A673 (cell line): ENCODE data around the gene MAP2K5. TPM values are rescaled to one million over a fixed set of nuclear protein-coding genes. Genes with fewer than 3 reads are reported as not detected.

ENCODE experiments used
- BruUV-seq: library from RNA; stranded (reverse); fragments of 400-500 nt; replicated peaks from 2 replicates; lab custom pipeline; 2021; lab: Mats Ljungman, UMichigan
- CTCF ChIA-PET: fragments of 300-600 bp; sonication (Branson Sonifier 250); formaldehyde crosslinking; loops from one replicate; lab custom pipeline; 2022; ENCODE audit warnings: antibody characterized with exemption; lab: Charles Lee
- POLR2A ChIA-PET: fragments of 300-600 bp; sonication (Branson Sonifier 250); formaldehyde crosslinking; loops from one replicate; lab custom pipeline; 2022; ENCODE audit warnings: antibody characterized with exemption; ENCODE audit not compliant: low non-redundant PET; lab: Charles Lee
- DNase-seq: peaks from one replicate; pipeline ENCODE4 v3.0.0-alpha.2; 2015; ENCODE audit warnings: low spot score
- H3K27ac ChIP-seq: fragments of 200-600 bp; sonication (generic); 2 replicates; pipeline ENCODE4 v1.5.1; 2016; ENCODE audit warnings: mixed run types, low read depth, mild to moderate bottlenecking, mixed read lengths, antibody characterized with exemption, low read length; ENCODE audit not compliant: poor library complexity, severe bottlenecking
- H3K27me3 ChIP-seq: fragments of 200-600 bp; sonication (generic); replicated peaks from 2 replicates; pipeline ENCODE4 v1.6.1; 2017; ENCODE audit warnings: mixed run types, low read depth, mild to moderate bottlenecking, mixed read lengths, antibody characterized with exemption, low read length; ENCODE audit not compliant: insufficient read depth, poor library complexity
- H3K36me3 ChIP-seq: fragments of 200-600 bp; sonication (generic); 2 replicates; pipeline ENCODE4 v1.6.1; 2016; ENCODE audit warnings: mixed run types, mild to moderate bottlenecking, mixed read lengths, antibody characterized with exemption, low read length; ENCODE audit not compliant: insufficient read depth, poor library complexity, severe bottlenecking
- H3K4me1 ChIP-seq: fragments of 200-600 bp; sonication (generic); 2 replicates; pipeline ENCODE4 v1.6.1; 2017; ENCODE audit warnings: mixed run types, mild to moderate bottlenecking, mixed read lengths, antibody characterized with exemption, low read length; ENCODE audit not compliant: insufficient read depth, poor library complexity, severe bottlenecking
- H3K4me3 ChIP-seq: fragments of 200-600 bp; sonication (generic); 2 replicates; pipeline ENCODE4 v1.5.1; 2016; ENCODE audit warnings: low read depth, mixed run types, mild to moderate bottlenecking, mixed read lengths, low read length; ENCODE audit not compliant: poor library complexity, severe bottlenecking
- H3K9me3 ChIP-seq: fragments of 200-600 bp; sonication (generic); 2 replicates; pipeline ENCODE4 v1.6.1; 2016; ENCODE audit warnings: mixed run types, low read depth, mild to moderate bottlenecking, mixed read lengths, antibody characterized with exemption, low read length; ENCODE audit not compliant: poor library complexity, severe bottlenecking
- CTCF ChIP-seq: fragments of 300-800, 200-600 bp; sonication (generic); conservative IDR thresholded peaks from 2 replicates; pipeline ENCODE4 v1.5.1; 2017; ENCODE audit warnings: low read depth, mild to moderate bottlenecking, antibody characterized with exemption, low read length, moderate library complexity, mixed read lengths
- EZH2 ChIP-seq: fragments of 200-600 bp; sonication (generic); IDR thresholded peaks from 2 replicates; pipeline ENCODE4 v1.6.1; 2017; ENCODE audit warnings: borderline replicate concordance, low read depth, mild to moderate bottlenecking, mixed read lengths, antibody characterized with exemption, low read length; ENCODE audit not compliant: poor library complexity, severe bottlenecking
- intact Hi-C: fragments of 100-400 bp; cut with micrococcal nuclease; formaldehyde crosslinking; loops from one replicate; pipeline ENCODE4 v1.10.0; 2022; ENCODE audit not compliant: unreplicated experiment
- total RNA-seq: library from RNA; stranded (reverse); gene quantifications from 2 replicates; pipeline ENCODE4 v1.2.3, GENCODE V29; 2021

The MAP2K5 gene
- total RNA-seq, 1 experiment from 2014 or later: 62.8 TPM

- intact Hi-C loops: no loop called here
- Histone ChIP-seq H3K27ac (no peak overlapping the region), H3K4me1 (peaks cover 23% of the 10 kb centered on the region), H3K9me3 (no peaks in the 10 kb centered on the region), H3K4me3 (no peak overlapping the region), H3K27me3 (no peaks in the 10 kb centered on the region), H3K36me3 (no peaks in the 10 kb centered on the region)
- BruUV-seq: no TSS peak
- no peak for DNase-seq
- TF ChIP-seq CTCF: no peak
- no peak for TF ChIP-seq EZH2
- ChIA-PET CTCF (no interaction called here), POLR2A (interaction anchor here (0.6 kb wide), 1 partner anchor 8 kb away, joined by 3 read pairs; no protein-coding TSS in a partner anchor)
Observed at GRCh38 chr15:67723294-67724024, 181.0 kb downstream of the MAP2K5 start.

GRCh38 chr15:67724691-67725375 is 182.3 kb downstream of the MAP2K5 start:
- H3K36me3 ChIP-seq: no peaks in the 10 kb centered on the region
- no peak overlapping the region for H3K4me3 ChIP-seq
- no peaks in the 10 kb centered on the region for H3K27me3 ChIP-seq
- BruUV-seq: no TSS peak
- H3K27ac ChIP-seq: no peak overlapping the region
- ChIA-PET POLR2A (no interaction called here), CTCF (no interaction called here)
- TF ChIP-seq EZH2: no peak
- TF ChIP-seq CTCF: no peak
- peaks cover 23% of the 10 kb centered on the region for H3K4me1 ChIP-seq
- no peak for DNase-seq
- H3K9me3 ChIP-seq: no peaks in the 10 kb centered on the region
- intact Hi-C loops: no loop called here

GRCh38 chr15:67730135-67730534 is 187.6 kb downstream of the MAP2K5 start:
- Histone ChIP-seq H3K27me3 (no peaks in the 10 kb centered on the region), H3K9me3 (no peaks in the 10 kb centered on the region), H3K36me3 (no peaks in the 10 kb centered on the region), H3K4me1 (peaks cover 5% of the 10 kb centered on the region), H3K4me3 (no peak overlapping the region), H3K27ac (no peak overlapping the region)
- BruUV-seq: no TSS peak
- intact Hi-C loops: no loop called here
- CTCF ChIA-PET: no interaction called here
- no peak for TF ChIP-seq EZH2
- TF ChIP-seq CTCF: no peak
- POLR2A ChIA-PET: no interaction called here
- no peak for DNase-seq
